NCI-H2081 treated with DMSO at 0.1 percent for 48 hours (cell line): ENCODE measurements around the gene RUNX3.

Experiments used
- DNase-seq: peaks from one replicate; lab custom pipeline; 2025; lab: John Stamatoyannopoulos, UW

RUNX3 gene

GRCh38 chr1:24963099-24963872 lies 33.2 kb upstream of the RUNX3 start:
- no peak for DNase-seq

DNA sequence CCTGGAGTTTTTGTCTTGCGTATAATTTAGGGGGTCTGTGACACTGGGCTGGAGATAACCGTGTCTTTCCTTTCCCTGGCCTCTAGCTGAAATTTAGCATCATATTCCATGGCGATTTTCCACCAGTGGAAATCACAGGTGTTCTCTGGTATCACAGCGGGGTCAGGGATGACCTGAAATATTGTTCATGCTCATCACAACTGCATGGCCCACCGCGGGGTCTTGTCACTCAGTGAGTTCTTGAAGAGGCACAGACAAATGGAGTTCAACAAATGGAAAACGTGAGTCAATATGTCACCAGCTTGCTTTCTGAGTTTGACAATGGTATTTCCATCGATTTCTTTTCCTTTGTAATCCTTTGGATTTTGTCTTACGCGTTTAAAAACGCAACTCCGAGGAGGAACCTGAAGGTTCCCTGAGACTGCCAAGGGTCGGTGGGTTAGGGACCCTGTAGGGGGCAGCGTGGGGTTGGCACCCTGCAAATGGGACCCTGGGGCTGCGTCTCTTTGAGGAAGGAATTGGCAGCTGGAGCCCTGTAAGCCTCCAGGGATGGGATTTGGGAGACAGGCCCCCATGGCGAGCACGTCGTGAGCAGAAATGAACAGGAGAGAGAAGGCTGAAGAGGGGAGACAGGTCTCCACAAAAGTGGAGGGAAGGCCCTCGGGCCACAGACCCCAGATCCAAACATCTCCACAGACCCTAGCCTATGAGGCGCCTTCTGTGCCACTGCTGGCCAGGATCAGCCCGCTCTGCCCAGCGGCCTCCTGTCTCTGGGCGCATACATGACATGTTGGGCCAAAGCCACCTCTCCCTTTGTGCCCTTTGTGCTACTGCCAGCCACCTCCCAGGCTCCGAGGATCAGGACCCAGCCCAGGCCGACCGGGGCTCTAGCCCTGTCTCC lies 32.1 kb upstream of the RUNX3 start:
- DNase-seq: no peak

DNA sequence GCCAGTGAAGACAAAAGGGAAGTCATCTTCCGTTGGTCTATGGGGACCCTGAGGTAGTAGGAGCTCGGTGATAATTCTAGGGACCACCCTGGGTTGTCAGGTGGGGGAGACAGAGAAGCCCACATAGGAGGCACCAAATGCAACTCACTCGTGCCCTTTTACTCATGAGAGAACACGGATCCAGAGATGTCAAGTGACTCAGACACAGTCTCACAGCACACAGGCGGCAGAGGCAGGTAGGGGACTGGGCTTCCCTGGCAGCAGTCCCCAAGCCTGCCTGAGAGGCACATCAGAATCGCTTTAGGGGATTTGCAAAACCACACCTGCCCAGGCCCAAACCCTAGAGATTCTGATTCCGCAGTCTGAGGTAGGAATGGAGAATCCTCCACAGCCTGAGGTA lies 31.3 kb upstream of the RUNX3 start:
- DNase-seq: no peak

- DNase-seq: no peak
Measured at GRCh38 chr1:24960071-24960801, 30.2 kb upstream of the RUNX3 start.

- no peak for DNase-seq
Measured at GRCh38 chr1:24959623-24959975, 29.5 kb upstream of the RUNX3 start.

DNA sequence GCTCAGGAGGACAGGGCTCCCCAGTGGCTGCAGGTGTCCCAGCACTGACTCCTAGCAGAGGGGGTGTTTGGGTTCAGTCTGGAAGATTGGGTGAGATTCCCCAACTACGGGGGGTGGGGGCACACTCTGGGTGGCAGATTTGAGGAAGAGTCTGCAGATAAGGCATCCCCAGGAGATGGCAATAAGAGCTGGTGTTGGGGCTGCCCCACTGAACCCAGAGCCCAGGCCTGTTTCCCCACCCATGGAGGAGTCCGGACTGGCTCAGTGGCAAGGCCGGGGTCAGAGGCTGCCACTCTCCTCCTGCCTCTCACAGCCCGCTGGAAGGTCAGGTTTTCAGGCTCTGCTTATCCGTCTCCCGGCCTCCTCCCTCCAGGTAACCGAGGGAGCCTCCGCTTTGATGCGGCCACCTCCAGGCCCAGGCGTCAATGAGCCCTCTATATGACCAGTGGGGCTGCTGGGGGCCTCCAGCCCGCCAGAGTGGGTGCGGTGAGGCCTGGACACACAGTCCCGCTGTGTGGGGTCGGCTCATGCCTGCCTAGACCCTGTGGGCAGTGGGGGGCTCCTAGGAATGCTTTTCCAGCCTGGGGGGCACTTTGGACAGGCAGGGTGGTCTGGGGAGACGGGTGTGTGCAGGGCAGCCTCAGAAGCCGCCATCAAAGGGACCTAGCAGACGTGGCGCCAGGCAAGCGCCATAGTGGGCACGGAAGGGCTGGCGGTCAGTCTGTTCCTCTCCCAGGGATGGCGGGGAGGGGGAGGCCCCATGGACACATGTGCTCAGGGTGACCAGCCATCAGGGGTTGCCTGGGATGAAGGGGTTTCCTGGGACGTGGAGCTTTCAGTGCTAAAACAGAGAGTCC lies 28.9 kb upstream of the RUNX3 start:
- no peak for DNase-seq

DNA sequence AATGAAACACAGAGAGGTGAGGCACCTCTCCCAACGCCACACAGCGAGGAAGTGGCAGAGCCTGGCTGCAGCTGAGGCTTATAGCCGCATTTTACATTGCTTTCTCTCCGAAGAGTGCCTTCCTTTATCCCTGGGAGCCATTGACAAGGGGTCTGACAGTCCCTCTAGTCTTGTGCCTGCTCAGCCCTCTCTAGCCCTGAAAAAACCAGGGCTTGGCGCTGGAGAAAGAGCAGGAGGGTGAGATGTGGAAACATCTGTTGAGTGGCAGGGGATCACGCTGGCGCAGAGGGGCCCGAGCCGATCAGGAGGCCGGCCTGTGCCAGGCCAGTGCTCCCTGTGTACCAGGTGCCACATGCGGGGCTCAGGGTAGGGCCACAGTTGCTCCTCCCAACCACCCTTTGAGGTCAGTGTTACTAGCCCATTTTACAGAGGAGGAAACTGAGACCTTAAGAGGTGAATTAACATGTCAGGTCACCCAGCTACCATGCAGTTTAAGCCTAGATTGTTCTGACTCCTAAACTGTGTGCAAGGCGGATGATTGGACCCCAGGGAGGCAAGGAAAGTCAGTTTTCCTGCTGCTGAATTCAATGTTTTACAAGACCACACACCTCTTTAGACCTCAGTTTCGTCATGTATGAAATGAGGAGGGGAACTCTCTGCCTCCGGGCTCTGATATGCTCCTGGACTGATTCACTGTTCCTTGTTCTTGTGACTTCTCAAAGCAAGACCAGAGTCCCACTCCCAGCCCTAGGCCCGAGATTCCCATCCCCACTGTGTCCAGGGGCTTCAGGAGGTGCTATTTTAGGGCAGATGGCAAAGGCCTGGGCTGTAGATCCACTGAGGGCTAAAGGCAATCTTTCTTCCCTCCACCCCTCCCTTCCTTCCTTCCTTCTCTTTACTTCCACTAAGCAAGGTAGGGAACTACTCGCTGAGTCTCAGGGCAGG lies 28.0 kb upstream of the RUNX3 start:
- DNase-seq: no peak

DNA sequence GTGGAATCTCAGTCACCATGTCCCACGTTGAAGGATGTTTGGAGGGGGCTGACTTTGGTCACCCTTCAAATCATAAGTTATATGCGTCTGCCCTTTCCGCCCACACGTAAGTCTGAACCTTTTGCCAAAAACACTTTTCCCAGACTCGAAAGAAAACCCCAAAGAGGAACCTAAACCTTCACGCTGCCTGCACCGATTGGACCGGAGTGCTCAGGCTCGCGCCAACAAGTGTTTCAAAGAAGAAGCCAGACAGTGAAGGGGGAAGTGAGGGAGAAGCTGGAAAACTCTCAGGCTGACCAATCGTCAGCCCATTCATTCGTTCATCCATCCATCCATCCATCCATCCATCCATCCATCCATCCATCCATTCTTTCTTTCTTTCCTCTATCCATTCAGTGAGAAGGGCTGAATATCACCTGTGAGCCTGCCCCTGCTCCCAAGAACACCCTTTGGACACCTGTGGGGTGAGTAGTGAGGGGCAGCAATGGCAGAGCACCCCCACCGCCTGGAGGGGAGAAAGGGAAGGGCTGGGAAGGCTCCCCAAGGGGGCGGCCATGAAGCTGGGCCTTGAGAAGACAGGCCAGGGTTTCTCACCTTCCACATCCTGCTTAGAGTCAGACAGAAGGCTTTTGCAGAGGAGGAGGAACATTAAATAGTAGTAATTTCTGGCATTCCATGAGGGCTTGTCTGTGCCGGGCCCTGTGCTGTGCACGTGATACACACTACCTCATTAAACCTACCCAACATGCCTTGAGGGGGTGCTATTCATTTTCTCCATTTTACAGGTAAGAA lies 27.1 kb upstream of the RUNX3 start:
- no peak for DNase-seq

DNA sequence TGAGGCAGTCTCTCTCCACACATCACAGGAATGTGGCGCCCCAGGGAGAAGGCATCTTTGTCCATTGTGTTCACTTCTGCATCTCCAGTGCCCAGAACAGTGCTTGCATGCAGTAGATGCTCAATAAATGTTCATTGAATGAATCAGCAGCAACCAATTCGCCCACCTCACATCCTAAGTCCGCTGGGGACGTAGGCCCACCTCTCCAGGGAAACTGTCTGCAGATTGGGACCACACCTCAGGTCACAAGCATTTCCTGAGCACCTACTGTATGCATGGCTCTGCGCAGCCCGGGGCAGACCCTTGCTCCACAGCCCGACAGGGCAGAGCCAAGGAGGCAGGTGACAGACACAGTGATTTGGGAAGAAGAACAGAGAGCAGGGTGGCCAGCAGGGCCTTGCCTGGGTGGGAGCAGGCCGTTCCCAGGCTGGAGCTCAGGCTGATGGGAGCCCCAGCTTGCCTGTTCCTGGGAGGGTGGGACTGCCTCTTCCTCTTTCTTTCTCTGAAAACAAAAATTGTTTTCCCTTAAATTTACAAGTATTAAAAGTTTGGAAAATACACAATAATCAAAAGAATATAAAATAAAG lies 25.8 kb upstream of the RUNX3 start:
- DNase-seq: no peak

DNA sequence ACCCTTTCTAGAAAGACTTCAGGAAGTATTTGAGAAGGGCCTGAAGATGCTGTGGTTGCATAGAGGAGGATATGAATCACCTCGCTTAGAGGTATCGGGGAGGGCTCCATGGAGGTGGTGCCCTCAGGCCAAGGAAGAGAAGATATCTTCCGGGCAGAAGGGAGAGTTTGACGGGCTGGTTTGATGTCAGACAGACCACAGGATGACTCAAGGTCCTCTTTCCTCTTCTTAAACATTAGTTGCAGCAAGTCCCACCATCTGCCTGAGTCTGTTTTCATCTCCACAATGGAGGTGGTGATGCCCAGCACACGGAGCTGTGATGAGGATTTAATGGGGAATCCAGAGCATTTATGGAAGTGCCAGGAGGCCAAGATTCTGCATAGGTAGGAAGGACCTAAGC lies 25.1 kb upstream of the RUNX3 start:
- DNase-seq: no peak

DNA sequence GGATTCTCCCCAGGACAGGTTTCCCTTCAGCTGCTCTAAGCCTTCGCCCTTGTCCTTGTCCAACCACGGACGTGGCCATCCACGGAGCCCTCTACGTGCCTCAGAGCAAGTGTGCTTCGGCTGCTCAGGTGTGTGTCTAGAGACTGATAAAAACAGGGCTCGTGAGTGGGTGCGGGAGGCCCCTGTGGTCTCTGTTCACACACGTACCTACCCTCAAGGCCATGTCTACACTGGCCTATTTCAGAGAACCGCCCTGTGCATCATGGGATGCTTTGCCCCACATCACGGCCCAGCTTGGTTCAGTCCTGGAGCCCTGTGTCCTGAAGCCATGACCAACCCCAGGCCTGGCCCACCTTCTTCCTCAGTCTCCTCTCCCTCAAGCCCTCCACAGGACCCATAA lies 24.6 kb upstream of the RUNX3 start:
- no peak for DNase-seq

DNA sequence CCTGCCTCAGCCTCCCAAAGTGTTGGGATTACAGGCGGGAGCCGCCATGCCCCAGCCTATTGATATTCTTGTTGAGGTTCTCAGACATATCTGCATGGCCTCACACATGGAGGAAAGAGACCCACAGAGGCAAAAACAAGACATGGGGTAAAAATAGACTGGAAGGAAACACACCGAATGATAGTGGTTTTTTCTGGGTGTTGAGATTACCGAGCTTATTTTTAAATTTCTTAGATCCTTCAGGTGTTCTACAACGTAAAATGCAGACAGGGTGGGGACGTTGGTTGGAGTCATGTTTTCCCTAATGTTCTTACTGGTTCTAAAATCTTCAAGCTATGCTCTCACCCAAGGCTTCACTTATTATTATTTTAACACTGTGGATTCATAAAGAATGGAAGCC lies 23.9 kb upstream of the RUNX3 start:
- no peak for DNase-seq

- no peak for DNase-seq
Measured at GRCh38 chr1:24952413-24952841, 22.4 kb upstream of the RUNX3 start.

- no peak for DNase-seq
Measured at GRCh38 chr1:24951810-24952412, 21.8 kb upstream of the RUNX3 start.

DNA sequence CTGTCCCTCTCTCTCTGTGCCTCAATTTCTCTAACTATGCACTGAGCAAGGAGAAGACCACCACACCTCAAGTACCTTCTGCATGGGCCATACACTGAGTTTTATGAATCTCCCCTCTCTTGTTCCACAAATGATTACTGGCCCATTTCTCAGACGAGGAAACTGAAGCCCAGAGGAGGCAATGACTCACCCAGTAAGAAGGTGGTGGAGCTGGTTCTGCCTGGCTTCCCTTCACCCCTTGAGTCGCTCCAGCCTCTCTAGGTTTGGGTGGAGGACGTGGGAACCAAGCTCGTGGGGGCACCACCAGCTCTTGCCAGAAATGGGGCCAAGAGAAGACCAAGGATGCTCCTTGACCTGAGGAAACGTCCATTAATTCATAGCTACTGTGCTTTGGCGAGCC lies 21.3 kb upstream of the RUNX3 start:
- no peak for DNase-seq

DNA sequence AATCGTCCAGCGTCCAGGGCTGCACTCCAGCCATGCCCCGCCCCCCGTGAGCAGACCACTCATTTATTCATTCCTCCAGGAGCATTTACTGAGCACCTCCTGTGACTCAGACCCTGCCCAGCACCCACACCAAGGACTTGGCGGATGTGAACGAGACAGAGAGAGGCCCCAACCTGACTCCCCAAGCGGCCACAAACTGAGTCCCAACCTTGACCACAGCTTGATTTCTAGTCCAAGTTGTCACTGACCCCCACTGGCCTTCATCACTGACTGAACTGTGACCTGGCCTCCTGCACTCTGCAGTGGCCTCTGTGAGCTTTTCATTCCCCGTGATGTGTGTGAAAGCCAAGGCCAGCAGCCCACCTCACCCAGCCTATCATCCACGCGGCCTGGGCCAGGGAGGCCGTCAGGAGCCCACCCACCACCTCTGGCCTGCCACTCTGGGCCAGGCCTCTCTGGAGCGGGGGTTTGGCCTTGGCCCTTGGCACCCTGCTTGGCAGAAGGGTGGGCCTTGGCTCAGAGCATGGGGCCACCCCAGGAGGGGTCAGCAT lies 19.3 kb upstream of the RUNX3 start:
- no peak for DNase-seq

- DNase-seq: no peak
Measured at GRCh38 chr1:24948079-24948827, 18.2 kb upstream of the RUNX3 start.
